ENCODE measurements around the gene CYP4Z1. TPM values are rescaled to one million over a fixed set of nuclear protein-coding genes. Genes with fewer than 3 reads are reported as not detected.

The CYP4Z1 gene
- polyA plus RNA-seq, 1 of the 3 experiments (the other 2 are of a cell fraction) = not detected

DNA sequence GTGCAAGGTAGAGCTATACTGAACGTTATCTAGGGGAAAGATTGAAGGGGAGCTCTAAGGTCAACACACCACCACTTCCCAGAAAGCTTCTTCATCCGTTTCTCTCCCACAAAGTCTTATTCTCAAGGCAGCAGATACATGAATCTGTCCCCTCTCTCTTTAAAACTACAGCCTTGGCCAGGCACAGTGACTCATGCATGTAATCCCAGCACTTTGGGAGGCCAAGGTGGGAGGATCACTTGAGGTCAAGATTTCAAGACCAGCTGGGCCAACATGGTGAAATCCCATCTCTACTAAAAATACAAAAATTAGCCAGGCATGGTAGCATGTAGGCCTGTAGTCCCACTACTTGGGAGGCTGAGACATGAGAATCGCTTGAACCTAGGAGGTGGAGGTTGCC, 35.4 kb upstream of the CYP4Z1 start:
- no peaks in the 10 kb centered on the region for H3K79me2 ChIP-seq (ENCODE audit: insufficient read depth)
- no peaks in the 10 kb centered on the region for H3K9me2 ChIP-seq
- ChIA-PET POLR2A (no interaction called here), CTCF (no interaction called here)
- peaks cover 5% of the 10 kb centered on the region for H3F3A ChIP-seq (replicated peaks; ENCODE audit: insufficient read depth)
- H3K9me3 ChIP-seq = no peaks in the 10 kb centered on the region
- no peak overlapping the region for H3K4me2 ChIP-seq
- H3K4me3 ChIP-seq (ENCODE audit: low read depth in 2 of 2, low read length in 1 of 2) = no peak overlapping the region
- no peak overlapping the region for H3K27ac ChIP-seq (ENCODE audit: low read depth in 2 of 2, low read length in 1 of 2)
- H4K20me1 ChIP-seq (ENCODE audit: insufficient read depth) = no peaks in the 10 kb centered on the region
- H3K27me3 ChIP-seq (ENCODE audit: insufficient read depth) = peaks cover 11% of the 10 kb centered on the region; the same call in 1 of the 2 replicates
- no peak overlapping the region for H2AFZ ChIP-seq (ENCODE audit: low read depth)
- DNase-seq = no peak
- H3K36me3 ChIP-seq (replicated peaks in 1 of 2; ENCODE audit: control insufficient read depth in 1 of 2, insufficient read depth in 2 of 2, low read length in 1 of 2) = no peaks in the 10 kb centered on the region
- TF ChIP-seq GABPA (IDR thresholded peaks at IDR 0.05; ENCODE audit: low read depth) (no peak), NFIC (IDR thresholded peaks at IDR 0.05; ENCODE audit: borderline replicate concordance) (no peak), MEF2A (IDR thresholded peaks at IDR 0.05; ENCODE audit: borderline replicate concordance, low read depth) (no peak), JUND (IDR thresholded peaks at IDR 0.05) (no peak)
- H3K9ac ChIP-seq = no peak overlapping the region
- WGBS (ENCODE audit: low lambda C conversion rate) = 30% methylated on average over 3 of the region's 3 CpGs
- H3K4me1 ChIP-seq (ENCODE audit: control insufficient read depth in 1 of 2, insufficient read depth in 2 of 2, low read depth in 1 of 2, low read length in 1 of 2) = no peaks in the 10 kb centered on the region

DNA sequence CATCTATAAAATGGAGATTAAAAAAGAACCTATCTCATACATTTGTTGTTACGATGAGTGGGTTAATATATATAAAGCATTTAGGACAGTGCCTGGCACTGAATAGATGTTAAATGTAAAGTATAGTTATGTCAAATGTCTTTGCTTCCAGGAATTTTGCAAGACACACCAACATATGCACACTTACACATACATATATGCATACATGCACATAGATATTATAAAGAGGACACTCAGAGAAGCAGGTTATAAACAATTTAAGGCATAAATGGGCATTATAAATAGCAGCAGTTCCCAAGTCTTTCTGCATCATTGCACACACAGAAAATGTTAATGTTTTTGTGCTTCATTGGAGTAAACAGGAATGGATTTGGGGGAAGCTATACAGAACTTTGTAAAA, 30.3 kb upstream of the CYP4Z1 start:
- Histone ChIP-seq H3K4me2 (no peak overlapping the region), H3K27me3 (ENCODE audit: insufficient read depth) (peaks cover 11% of the 10 kb centered on the region; the same call in 1 of the 2 replicates), H3K9ac (no peak overlapping the region), H3K36me3 (replicated peaks in 1 of 2; ENCODE audit: control insufficient read depth in 1 of 2, insufficient read depth in 2 of 2, low read length in 1 of 2) (no peaks in the 10 kb centered on the region), H4K20me1 (ENCODE audit: insufficient read depth) (no peaks in the 10 kb centered on the region), H2AFZ (ENCODE audit: low read depth) (no peak overlapping the region), H3K9me2 (no peaks in the 10 kb centered on the region), H3F3A (replicated peaks; ENCODE audit: insufficient read depth) (peaks cover 5% of the 10 kb centered on the region), H3K4me1 (ENCODE audit: control insufficient read depth in 1 of 2, insufficient read depth in 2 of 2, low read depth in 1 of 2, low read length in 1 of 2) (no peaks in the 10 kb centered on the region), H3K4me3 (ENCODE audit: low read depth in 2 of 2, low read length in 1 of 2) (no peak overlapping the region), H3K79me2 (ENCODE audit: insufficient read depth) (no peaks in the 10 kb centered on the region), H3K27ac (ENCODE audit: low read depth in 2 of 2, low read length in 1 of 2) (no peak overlapping the region), H3K9me3 (no peaks in the 10 kb centered on the region)
- 3% methylated on average over 1 of the region's 1 CpG for WGBS (ENCODE audit: low lambda C conversion rate)
- DNase-seq = no peak
- TF ChIP-seq GABPA (IDR thresholded peaks at IDR 0.05; ENCODE audit: low read depth) = no peak
- no peak for TF ChIP-seq YY1 (IDR thresholded peaks at IDR 0.05; ENCODE audit: low read depth)
- TF ChIP-seq, protein P1, sequence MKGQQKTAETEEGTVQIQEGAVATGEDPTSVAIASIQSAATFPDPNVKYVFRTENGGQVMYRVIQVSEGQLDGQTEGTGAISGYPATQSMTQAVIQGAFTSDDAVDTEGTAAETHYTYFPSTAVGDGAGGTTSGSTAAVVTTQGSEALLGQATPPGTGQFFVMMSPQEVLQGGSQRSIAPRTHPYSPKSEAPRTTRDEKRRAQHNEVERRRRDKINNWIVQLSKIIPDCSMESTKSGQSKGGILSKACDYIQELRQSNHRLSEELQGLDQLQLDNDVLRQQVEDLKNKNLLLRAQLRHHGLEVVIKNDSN (IDR thresholded peaks at IDR 0.05; ENCODE audit: borderline replicate concordance, low read depth) = no peak
- no peak for TF ChIP-seq FOXM1 (IDR thresholded peaks at IDR 0.05; ENCODE audit: low read depth)
- ChIA-PET CTCF (no interaction called here), POLR2A (no interaction called here)

DNA sequence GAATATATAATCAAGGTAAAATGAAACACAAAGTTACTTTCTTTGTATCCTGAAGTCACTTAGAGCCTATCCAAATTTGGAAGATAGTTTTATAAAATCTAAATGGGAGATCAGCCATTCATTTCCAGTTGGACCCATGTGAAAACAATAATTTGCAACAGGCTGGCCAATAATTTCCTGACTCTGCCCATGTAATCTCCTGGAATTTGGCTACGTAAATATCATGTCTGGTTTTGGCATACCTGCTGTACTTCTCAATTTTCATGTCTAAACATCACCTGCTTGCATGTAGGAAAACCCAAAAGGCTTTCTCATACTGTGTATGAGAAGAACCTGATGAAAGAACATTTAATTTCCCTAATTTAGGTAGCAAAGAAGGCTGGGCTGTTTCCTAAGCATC, 7.7 kb upstream of the CYP4Z1 start:
- H3K27me3 ChIP-seq (ENCODE audit: insufficient read depth) = no peaks in the 10 kb centered on the region
- H3K9me3 ChIP-seq = no peaks in the 10 kb centered on the region
- H3F3A ChIP-seq (replicated peaks; ENCODE audit: insufficient read depth) = no peaks in the 10 kb centered on the region
- POLR2A ChIA-PET = no interaction called here
- no peaks in the 10 kb centered on the region for H3K79me2 ChIP-seq (ENCODE audit: insufficient read depth)
- no peak overlapping the region for H3K27ac ChIP-seq (ENCODE audit: low read depth in 2 of 2, low read length in 1 of 2)
- H3K9ac ChIP-seq = no peak overlapping the region
- H3K4me1 ChIP-seq (ENCODE audit: control insufficient read depth in 1 of 2, insufficient read depth in 2 of 2, low read depth in 1 of 2, low read length in 1 of 2) = no peaks in the 10 kb centered on the region
- TF ChIP-seq EP300 (IDR thresholded peaks at IDR 0.05; ENCODE audit: borderline replicate concordance in 1 of 2, low read depth in 1 of 2, low read length in 1 of 2) (no peak), GATA2 (CRISPR knock-in tag; IDR thresholded peaks at IDR 0.05) (no peak), FOXM1 (IDR thresholded peaks at IDR 0.05; ENCODE audit: low read depth) (no peak), TCF12 (IDR thresholded peaks at IDR 0.05) (no peak), POLR2AphosphoS5 (IDR thresholded peaks at IDR 0.05; ENCODE audit: low read depth, low read length) (no peak), GABPA (IDR thresholded peaks at IDR 0.05; ENCODE audit: low read depth) (no peak), RXRA (IDR thresholded peaks at IDR 0.05; ENCODE audit: borderline replicate concordance, low read depth) (no peak), SMC3 (IDR thresholded peaks at IDR 0.05; ENCODE audit: low read depth, low read length) (no peak), RCOR1 (IDR thresholded peaks at IDR 0.05; ENCODE audit: low read length) (no peak), SIN3A (IDR thresholded peaks at IDR 0.05; ENCODE audit: borderline replicate concordance, low read depth, low read length) (no peak), NRF1 (IDR thresholded peaks at IDR 0.05; ENCODE audit: low read depth, low read length) (no peak), EZH2phosphoT487 (IDR thresholded peaks at IDR 0.05; ENCODE audit: borderline replicate concordance, low read depth) (no peak)
- TF ChIP-seq, protein P2, sequence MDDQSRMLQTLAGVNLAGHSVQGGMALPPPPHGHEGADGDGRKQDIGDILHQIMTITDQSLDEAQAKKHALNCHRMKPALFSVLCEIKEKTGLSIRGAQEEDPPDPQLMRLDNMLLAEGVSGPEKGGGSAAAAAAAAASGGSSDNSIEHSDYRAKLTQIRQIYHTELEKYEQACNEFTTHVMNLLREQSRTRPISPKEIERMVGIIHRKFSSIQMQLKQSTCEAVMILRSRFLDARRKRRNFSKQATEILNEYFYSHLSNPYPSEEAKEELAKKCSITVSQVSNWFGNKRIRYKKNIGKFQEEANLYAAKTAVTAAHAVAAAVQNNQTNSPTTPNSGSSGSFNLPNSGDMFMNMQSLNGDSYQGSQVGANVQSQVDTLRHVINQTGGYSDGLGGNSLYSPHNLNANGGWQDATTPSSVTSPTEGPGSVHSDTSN (IDR thresholded peaks at IDR 0.05) = no peak
- TF ChIP-seq, protein P3, sequence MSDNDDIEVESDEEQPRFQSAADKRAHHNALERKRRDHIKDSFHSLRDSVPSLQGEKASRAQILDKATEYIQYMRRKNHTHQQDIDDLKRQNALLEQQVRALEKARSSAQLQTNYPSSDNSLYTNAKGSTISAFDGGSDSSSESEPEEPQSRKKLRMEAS (IDR thresholded peaks at IDR 0.05; ENCODE audit: low read depth) = no peak
- WGBS (ENCODE audit: low lambda C conversion rate) = 0% methylated on average over 1 of the region's 1 CpG
- H2AFZ ChIP-seq (ENCODE audit: low read depth) = no peak overlapping the region
- no peak for DNase-seq
- no peaks in the 10 kb centered on the region for H4K20me1 ChIP-seq (ENCODE audit: insufficient read depth)
- no peaks in the 10 kb centered on the region for H3K9me2 ChIP-seq
- H3K4me3 ChIP-seq (ENCODE audit: low read depth in 2 of 2, low read length in 1 of 2) = no peak overlapping the region
- H3K36me3 ChIP-seq (replicated peaks in 1 of 2; ENCODE audit: control insufficient read depth in 1 of 2, insufficient read depth in 2 of 2, low read length in 1 of 2) = no peaks in the 10 kb centered on the region
- CTCF ChIA-PET = no interaction called here
- H3K4me2 ChIP-seq = no peak overlapping the region
